Spleen (tissue), 11 donors: ENCODE results near the gene FREM2. TPM values are rescaled to one million over a fixed set of nuclear protein-coding genes. Genes with fewer than 3 reads are reported as not detected.

Experiments used
- DNase-seq: peaks from one replicate; pipeline ENCODE4 v3.0.0-alpha.2; 2020
- H3K27ac ChIP-seq, 8 donors: fragments of 200-600 bp; sonication (generic) in 7 of 8; 1 replicate in 4 of 8; 2 replicates in 4 of 8; pipeline versions ENCODE4 v1.5.0 to v1.8.0; 2016 to 2021; ENCODE audit warnings: inconsistent platforms in 4 of 8, mild to moderate bottlenecking in 4 of 8, moderate library complexity in 1 of 8
- H3K27me3 ChIP-seq, 7 donors: fragments of 200-600 bp; sonication (generic) in 6 of 7; replicated peaks in 1 of 7; 1 replicate in 4 of 7; 2 replicates in 3 of 7; pipeline versions ENCODE4 v1.5.0 to v1.8.0; 2016 to 2021; ENCODE audit warnings: inconsistent platforms in 3 of 7, mild to moderate bottlenecking in 1 of 7
- H3K36me3 ChIP-seq, 6 donors: fragments of 200-600 bp; sonication (generic) in 5 of 6; 1 replicate in 4 of 6; 2 replicates in 2 of 6; pipeline versions ENCODE4 v1.5.0 to v1.8.0; 2016 to 2021; ENCODE audit warnings: inconsistent platforms in 2 of 6
- H3K4me1 ChIP-seq, 6 donors: fragments of 200-600 bp; sonication (generic) in 5 of 6; 1 replicate in 3 of 6; 2 replicates in 3 of 6; pipeline versions ENCODE4 v1.5.0 to v1.8.0; 2016 to 2021; ENCODE audit warnings: inconsistent platforms in 3 of 6
- H3K4me3 ChIP-seq, 8 donors: fragments of 200-600 bp; sonication (generic) in 7 of 8; 1 replicate in 4 of 8; 2 replicates in 4 of 8; pipeline versions ENCODE4 v1.5.0 to v1.8.0; 2016 to 2021; ENCODE audit warnings: inconsistent platforms in 4 of 8, mild to moderate bottlenecking in 4 of 8, moderate library complexity in 2 of 8
- H3K9me3 ChIP-seq, 8 donors: fragments of 200-600 bp; sonication (generic) in 7 of 8; 1 replicate in 4 of 8; 2 replicates in 4 of 8; pipeline versions ENCODE4 v1.5.0 to v1.8.0; 2016 to 2021; ENCODE audit warnings: inconsistent platforms in 4 of 8
- POLR2A ChIP-seq, 3 donors: fragments of 450-650 bp; IDR thresholded peaks; one replicate each; pipeline ENCODE4 v1.5.1; 2017; ENCODE audit warnings: antibody characterized with exemption in 3 of 3, mild to moderate bottlenecking in 1 of 3
- POLR2AphosphoS5 ChIP-seq, 3 donors: sonication (generic); formaldehyde crosslinking; IDR thresholded peaks; one replicate each; pipeline ENCODE4 v1.5.1; 2017; ENCODE audit warnings: antibody characterized with exemption in 3 of 3
- WGBS, 5 donors: extraction: QIAGEN DNeasy Blood & Tissue Kit in 3 of 5; methylation state at CpG; one replicate each; pipeline versions ENCODE4 v1.1.5 to v1.1.7; 2013 to 2018; 5-methylcytosine and 5-hydroxymethylcytosine counted together
- intact Hi-C: fragments of 100-400 bp; cut with DNase I; formaldehyde crosslinking; loops from one replicate; pipeline ENCODE4 v1.15.0; 2023; ENCODE audit warnings: low total_unique reads
- polyA plus RNA-seq, 3 donors: library from polyadenylated mRNA; stranded (reverse); fragments of 200-250 nt; gene quantifications; one replicate each; pipeline ENCODE4 v1.2.1, GENCODE V29; 2013
- total RNA-seq, 7 donors: library from RNA; depleted of rRNA in 3 of 7; stranded (reverse); fragments of >200 nt in 3 of 7; fragmentation: NEBNext Ultra II Directional in 4 of 7; extraction: Animal tissue kit (Norgen Biotek cat#: 25700) in 4 of 7; gene quantifications; one replicate each; pipeline versions ENCODE4 v1.1.0 to v1.2.1, GENCODE V29; 2016 to 2021
- TF ChIP-seq, protein P1 (sequence below), 11 experiments: fragments of 200-600 bp in 7 of 11; fragments of 450-650 bp in 4 of 11; sonication (generic) in 4 of 11; IDR thresholded peaks in 8 of 11; conservative IDR thresholded peaks in 3 of 11; 1 replicate in 7 of 11; 2 replicates in 4 of 11; pipeline versions ENCODE4 v1.4.0 to v1.8.0; 2016 to 2021; ENCODE audit warnings: antibody characterized with exemption in 11 of 11, inconsistent platforms in 4 of 11, mild to moderate bottlenecking in 1 of 11
- donor health status: healthy with polysubstance abuse.
- donor health status: DM: no; HTN: no; CAD: no; lungs with moderate emphysema.
- donor health status: DM: no; HTN: no; CAD: no.
- donor health status: Bipolar disorder and iron deficiency.
- donor health status: healthy.
- donor health status: DM: no; HTN: no; CAD: no.
- donor health status: DM: yes; HTN: yes; CAD: no.

The FREM2 gene
- total and polyA plus RNA-seq, 10 donors = 0.03 to 0.93 (median 0.21) TPM; not detected in 2

- peak overlapping the region in 7 of 8 donors; percentile 28 to 63 (median 33) for H3K4me3 ChIP-seq
- no peak for DNase-seq
- peaks cover 0 to 47% (median 17%) of the 10 kb centered on the region in 7 donors for H3K27me3 ChIP-seq
Measured at GRCh38 chr13:38687246-38688229, 661 bp downstream of the FREM2 start.

GRCh38 chr13:38688674-38689073 lies 1.8 kb downstream of the FREM2 start:
- Histone ChIP-seq H3K4me3 (no peak overlapping the region), H3K27ac (no peak overlapping the region), H3K9me3 (no peaks in the 10 kb centered on the region), H3K36me3 (no peaks in the 10 kb centered on the region), H3K4me1 (peaks cover 0 to 25% (median 10%) of the 10 kb centered on the region in 6 donors), H3K27me3 (peaks cover 0 to 47% (median 17%) of the 10 kb centered on the region in 7 donors)
- DNase-seq = no peak
- 83 to 89% (median 86%) methylated on average over 7 to 12 of the region's 12 CpGs for WGBS, 5 donors
- intact Hi-C loops = no loop called here
- no peak for TF ChIP-seq POLR2A (IDR thresholded peaks at IDR 0.05)
- TF ChIP-seq POLR2AphosphoS5 (IDR thresholded peaks at IDR 0.05) = no peak
- TF ChIP-seq, protein P1, sequence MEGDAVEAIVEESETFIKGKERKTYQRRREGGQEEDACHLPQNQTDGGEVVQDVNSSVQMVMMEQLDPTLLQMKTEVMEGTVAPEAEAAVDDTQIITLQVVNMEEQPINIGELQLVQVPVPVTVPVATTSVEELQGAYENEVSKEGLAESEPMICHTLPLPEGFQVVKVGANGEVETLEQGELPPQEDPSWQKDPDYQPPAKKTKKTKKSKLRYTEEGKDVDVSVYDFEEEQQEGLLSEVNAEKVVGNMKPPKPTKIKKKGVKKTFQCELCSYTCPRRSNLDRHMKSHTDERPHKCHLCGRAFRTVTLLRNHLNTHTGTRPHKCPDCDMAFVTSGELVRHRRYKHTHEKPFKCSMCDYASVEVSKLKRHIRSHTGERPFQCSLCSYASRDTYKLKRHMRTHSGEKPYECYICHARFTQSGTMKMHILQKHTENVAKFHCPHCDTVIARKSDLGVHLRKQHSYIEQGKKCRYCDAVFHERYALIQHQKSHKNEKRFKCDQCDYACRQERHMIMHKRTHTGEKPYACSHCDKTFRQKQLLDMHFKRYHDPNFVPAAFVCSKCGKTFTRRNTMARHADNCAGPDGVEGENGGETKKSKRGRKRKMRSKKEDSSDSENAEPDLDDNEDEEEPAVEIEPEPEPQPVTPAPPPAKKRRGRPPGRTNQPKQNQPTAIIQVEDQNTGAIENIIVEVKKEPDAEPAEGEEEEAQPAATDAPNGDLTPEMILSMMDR (IDR thresholded peaks at IDR 0.05 in 8 of 11, conservative IDR thresholded peaks at IDR 0.05 in 3 of 11) = no peak

More at GRCh38 chr13:38687246-38688229, 661 bp downstream of the FREM2 start:
- 5 to 6% (median 5%) methylated on average over 39 to 80 of the region's 80 CpGs for WGBS, 5 donors
- intact Hi-C loops = no loop called here
- H3K36me3 ChIP-seq = no peaks in the 10 kb centered on the region
- no peak overlapping the region for H3K27ac ChIP-seq
- H3K9me3 ChIP-seq = no peaks in the 10 kb centered on the region
- H3K4me1 ChIP-seq = peaks cover 0 to 25% (median 10%) of the 10 kb centered on the region in 6 donors
- TF ChIP-seq POLR2AphosphoS5 (IDR thresholded peaks at IDR 0.05) = no peak

DNA sequence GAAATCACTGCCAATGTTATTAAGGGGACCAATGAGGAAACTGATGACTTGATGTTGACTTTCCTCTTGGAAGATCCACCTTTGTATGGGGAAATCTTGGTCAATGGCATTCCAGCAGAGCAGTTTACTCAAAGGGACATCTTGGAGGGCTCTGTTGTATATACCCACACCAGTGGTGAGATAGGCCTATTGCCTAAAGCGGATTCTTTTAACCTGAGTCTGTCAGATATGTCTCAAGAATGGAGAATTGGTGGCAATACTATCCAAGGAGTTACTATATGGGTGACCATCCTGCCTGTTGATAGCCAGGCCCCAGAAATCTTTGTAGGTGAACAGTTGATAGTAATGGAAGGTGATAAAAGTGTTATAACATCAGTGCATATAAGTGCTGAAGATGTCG lies 3.4 kb downstream of the FREM2 start:
- intact Hi-C loops = no loop called here
- H3K36me3 ChIP-seq = no peaks in the 10 kb centered on the region
- no peak overlapping the region for H3K4me3 ChIP-seq
- TF ChIP-seq POLR2A (IDR thresholded peaks at IDR 0.05) (no peak), POLR2AphosphoS5 (IDR thresholded peaks at IDR 0.05) (no peak)
- TF ChIP-seq, protein P1 (IDR thresholded peaks at IDR 0.05 in 8 of 11, conservative IDR thresholded peaks at IDR 0.05 in 3 of 11) = no peak
- peaks cover 0 to 25% (median 10%) of the 10 kb centered on the region in 6 donors for H3K4me1 ChIP-seq
- DNase-seq = no peak
- H3K27ac ChIP-seq = no peak overlapping the region
- peaks cover 0 to 40% (median 17%) of the 10 kb centered on the region in 7 donors for H3K27me3 ChIP-seq
- H3K9me3 ChIP-seq = no peaks in the 10 kb centered on the region
- WGBS, 5 donors = 87 to 98% (median 94%) methylated on average over 2 of the region's 2 CpGs

DNA sequence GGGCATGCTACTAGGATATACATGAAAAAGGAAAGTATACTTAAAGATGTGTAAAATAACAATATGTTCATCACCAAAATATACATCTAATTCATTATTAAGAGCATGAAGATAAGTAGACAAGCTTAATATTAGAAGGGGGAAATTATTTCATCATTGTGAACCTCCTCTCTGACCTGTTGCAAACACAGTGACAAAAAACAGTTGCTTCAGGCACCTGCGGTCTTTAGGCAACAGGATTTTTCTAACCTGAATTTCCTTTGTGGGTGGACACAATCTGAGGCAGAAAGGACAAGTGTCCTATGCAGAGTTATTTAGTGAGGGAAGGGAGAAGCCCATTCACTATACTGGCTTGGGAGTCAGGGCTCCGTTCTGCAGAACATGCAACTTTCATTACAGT lies 6.3 kb downstream of the FREM2 start:
- 75 to 93% (median 77%) methylated on average over 2 of the region's 2 CpGs for WGBS, 5 donors
- no peaks in the 10 kb centered on the region for H3K36me3 ChIP-seq
- H3K27me3 ChIP-seq = peaks cover 0 to 11% (median 0%) of the 10 kb centered on the region in 7 donors
- intact Hi-C loops = no loop called here
- H3K9me3 ChIP-seq = no peaks in the 10 kb centered on the region
- H3K4me1 ChIP-seq = no peaks in the 10 kb centered on the region
- TF ChIP-seq POLR2A (IDR thresholded peaks at IDR 0.05) (no peak), POLR2AphosphoS5 (IDR thresholded peaks at IDR 0.05) (no peak)
- TF ChIP-seq, protein P1 (IDR thresholded peaks at IDR 0.05 in 8 of 11, conservative IDR thresholded peaks at IDR 0.05 in 3 of 11) = no peak
- H3K27ac ChIP-seq = no peak overlapping the region
- H3K4me3 ChIP-seq = no peak overlapping the region
- DNase-seq = no peak
